Measurements from ENCODE around the gene SLC4A8.

The SLC4A8 gene

GRCh38 chr12:51460519-51460918 lies 35.9 kb downstream of the SLC4A8 start:
- TF ChIP-seq ZFX (IDR thresholded peaks at IDR 0.05; ENCODE audit: borderline replicate concordance) (no peak), CTCF (IDR thresholded peaks at IDR 0.05) (no peak)
- peak overlapping the region; percentile 6; the same call in 1 of the 2 replicates for H3K27ac ChIP-seq

GRCh38 chr12:51465491-51465890 lies 40.9 kb downstream of the SLC4A8 start:
- H3K27ac ChIP-seq: no peak overlapping the region
- no peak for TF ChIP-seq ZFX (IDR thresholded peaks at IDR 0.05; ENCODE audit: borderline replicate concordance)
- TF ChIP-seq CTCF (IDR thresholded peaks at IDR 0.05): no peak

- no peak overlapping the region for H3K27ac ChIP-seq
- no peak for TF ChIP-seq CTCF (IDR thresholded peaks at IDR 0.05)
- TF ChIP-seq ZFX (IDR thresholded peaks at IDR 0.05; ENCODE audit: borderline replicate concordance): no peak
Measured at GRCh38 chr12:51470116-51470515, 45.5 kb downstream of the SLC4A8 start.

GRCh38 chr12:51471111-51471864 lies 46.7 kb downstream of the SLC4A8 start:
- no peak overlapping the region for H3K27ac ChIP-seq
- TF ChIP-seq CTCF (IDR thresholded peaks at IDR 0.05) (no peak), ZFX (IDR thresholded peaks at IDR 0.05; ENCODE audit: borderline replicate concordance) (no peak)

- TF ChIP-seq ZFX (IDR thresholded peaks at IDR 0.05; ENCODE audit: borderline replicate concordance) (no peak), CTCF (IDR thresholded peaks at IDR 0.05) (no peak)
- H3K27ac ChIP-seq: no peak overlapping the region
Measured at GRCh38 chr12:51472984-51473383, 48.4 kb downstream of the SLC4A8 start.

GRCh38 chr12:51473947-51474346 lies 49.3 kb downstream of the SLC4A8 start:
- TF ChIP-seq ZFX (IDR thresholded peaks at IDR 0.05; ENCODE audit: borderline replicate concordance) (no peak), CTCF (IDR thresholded peaks at IDR 0.05) (no peak)
- no peak overlapping the region for H3K27ac ChIP-seq

GRCh38 chr12:51475543-51475942 lies 50.9 kb downstream of the SLC4A8 start:
- no peak overlapping the region for H3K27ac ChIP-seq
- no peak for TF ChIP-seq ZFX (IDR thresholded peaks at IDR 0.05; ENCODE audit: borderline replicate concordance)
- no peak for TF ChIP-seq CTCF (IDR thresholded peaks at IDR 0.05)

All from 22Rv1 (cell line).